HG03378 (cell line): Measurements from ENCODE around the gene XXYLT1.

Experiments used
- ATAC-seq: cut with Tn5 transposase; IDR thresholded peaks from one replicate; pipeline ENCODE4 v1.9.1; 2021; ENCODE audit warnings: mild to moderate bottlenecking, moderate library complexity; ENCODE audit not compliant: unreplicated experiment

XXYLT1 gene

GRCh38 chr3:195036574-195036973, 234.4 kb downstream of the XXYLT1 start:
- no peak for ATAC-seq

- no peak for ATAC-seq
These were observed 234.8 kb downstream of the XXYLT1 start for GRCh38 chr3:195036203-195036505.

DNA sequence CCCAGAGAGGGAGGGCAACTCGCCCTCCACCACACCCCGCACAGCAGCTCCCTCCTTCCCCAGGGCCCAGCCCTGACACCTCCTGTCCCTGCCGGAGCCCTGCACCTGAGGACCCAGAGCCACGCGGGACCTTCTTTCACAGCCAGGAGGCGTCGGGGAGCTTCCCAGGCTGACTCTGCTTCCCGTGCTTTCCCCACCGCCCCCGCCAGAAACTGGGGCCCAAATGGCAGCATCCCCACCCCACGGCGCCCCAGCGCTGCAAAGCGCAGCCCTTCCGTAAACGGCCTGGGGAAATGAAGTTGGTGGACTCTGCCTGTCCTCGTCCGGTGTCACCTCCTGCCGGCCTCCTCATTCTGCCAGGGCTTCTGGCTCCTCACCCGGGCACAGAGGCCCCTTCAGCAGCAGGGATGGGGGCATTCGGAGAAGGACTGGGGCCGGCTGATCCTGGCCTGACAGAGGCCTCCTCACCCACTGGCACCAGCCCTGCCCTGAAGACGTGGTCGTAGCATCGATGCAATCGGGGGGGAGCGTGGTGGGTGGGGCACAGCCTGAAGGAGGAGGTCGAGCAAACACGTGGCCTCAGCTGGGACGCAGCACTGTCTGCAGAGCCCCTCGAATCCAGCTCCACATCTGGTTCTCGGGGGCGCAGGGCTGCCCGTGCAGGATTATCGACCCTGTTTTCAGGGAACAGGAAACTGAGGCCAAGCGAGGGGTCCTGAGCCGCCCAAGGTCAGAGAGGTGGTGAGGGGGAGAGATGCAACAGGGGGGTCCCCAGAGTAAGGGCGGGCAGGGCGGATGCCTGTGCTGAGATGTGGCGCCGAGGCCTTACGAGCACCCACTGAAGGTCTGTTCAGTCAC, 235.4 kb downstream of the XXYLT1 start:
- no peak for ATAC-seq

GRCh38 chr3:195034541-195034940, 236.4 kb downstream of the XXYLT1 start:
- no peak for ATAC-seq

DNA sequence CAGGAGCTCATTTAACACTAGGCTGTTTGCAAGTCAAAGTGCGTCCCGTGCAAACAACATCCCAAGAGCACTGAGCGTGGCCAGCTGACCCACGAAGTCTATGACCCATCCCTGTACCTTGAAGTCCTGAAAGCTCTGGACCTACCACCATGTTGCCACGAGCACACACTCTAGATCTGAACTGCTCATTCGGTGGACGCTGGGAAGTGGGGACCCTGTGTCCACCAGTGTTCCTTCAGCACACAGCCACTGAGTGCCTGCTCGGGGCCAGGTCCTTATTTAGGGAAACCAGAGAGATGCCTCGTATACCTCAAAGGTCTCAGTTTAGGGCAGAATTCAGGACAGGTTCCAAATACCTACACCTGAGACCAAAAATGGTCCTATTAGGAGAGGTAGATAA, 236.9 kb downstream of the XXYLT1 start:
- no peak for ATAC-seq

GRCh38 chr3:195033531-195034091, 237.3 kb downstream of the XXYLT1 start:
- ATAC-seq = no peak

- no peak for ATAC-seq
These were observed 238.0 kb downstream of the XXYLT1 start for GRCh38 chr3:195032955-195033354.

DNA sequence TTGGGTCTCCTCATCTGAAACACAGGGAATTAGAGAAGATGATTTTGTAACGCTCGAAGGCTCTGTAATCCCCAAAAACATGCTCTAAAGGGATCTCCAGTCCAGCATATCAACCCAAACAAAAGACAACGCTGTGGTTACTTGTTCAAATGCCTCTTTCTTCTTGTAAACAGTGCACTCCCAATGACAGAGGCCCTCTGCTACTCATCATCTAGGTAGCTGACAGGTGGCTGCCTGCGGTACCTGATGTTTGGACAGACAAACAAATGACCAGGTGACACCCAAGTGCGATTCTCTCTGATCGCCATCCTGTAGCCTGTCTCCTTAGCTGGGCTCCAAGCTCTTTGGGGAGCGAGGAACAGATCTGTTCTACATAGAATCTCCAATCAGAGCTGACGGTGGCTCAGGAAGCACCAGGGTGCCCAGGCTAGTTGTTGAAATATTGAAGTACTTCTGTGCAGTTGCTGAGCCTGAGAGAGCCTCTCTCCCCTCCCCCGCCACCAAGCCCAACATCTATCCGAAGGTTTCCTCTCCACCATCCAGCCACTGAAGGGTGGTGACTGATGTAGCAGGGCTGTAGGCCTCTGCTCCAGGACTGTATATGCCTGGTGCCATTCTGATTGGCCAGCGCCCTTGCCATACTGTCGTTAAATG, 238.7 kb downstream of the XXYLT1 start:
- no peak for ATAC-seq

GRCh38 chr3:195031574-195032003, 239.4 kb downstream of the XXYLT1 start:
- no peak for ATAC-seq

- no peak for ATAC-seq
These were observed 240.1 kb downstream of the XXYLT1 start for GRCh38 chr3:195030791-195031321.

DNA sequence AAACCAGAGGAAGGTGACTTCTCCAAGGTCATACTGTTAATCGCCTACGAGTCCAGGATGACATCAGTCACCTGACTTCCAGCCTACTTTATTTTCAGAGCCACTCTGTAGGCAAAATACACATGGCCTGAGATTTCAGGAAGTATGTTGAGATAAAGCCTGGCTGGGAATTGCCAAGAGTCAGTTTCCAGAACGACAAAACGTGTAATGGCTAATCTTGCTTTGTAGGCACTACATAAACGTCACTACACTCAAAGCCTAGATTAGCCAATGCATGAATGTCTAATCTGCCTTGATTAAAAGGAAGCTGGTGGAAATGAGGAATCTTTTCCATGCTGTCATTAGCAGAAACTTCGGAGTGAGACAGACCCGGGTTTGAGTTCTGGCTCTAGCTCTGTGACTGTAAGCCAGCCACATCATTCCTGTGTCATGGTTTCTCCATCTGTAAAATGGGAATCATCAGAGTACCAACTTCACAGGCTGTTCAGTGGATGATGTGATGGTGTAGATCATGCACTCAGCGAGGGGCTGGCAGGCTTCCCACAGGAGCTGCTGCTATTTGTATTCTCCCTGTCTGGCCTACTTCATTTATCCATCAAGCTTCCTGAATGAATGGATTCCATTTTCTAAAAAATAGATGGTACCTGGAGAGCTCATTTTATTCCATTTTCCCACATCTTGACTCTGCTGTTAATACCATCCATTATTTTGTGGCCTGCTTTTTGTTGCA, 241.9 kb downstream of the XXYLT1 start:
- no peak for ATAC-seq

DNA sequence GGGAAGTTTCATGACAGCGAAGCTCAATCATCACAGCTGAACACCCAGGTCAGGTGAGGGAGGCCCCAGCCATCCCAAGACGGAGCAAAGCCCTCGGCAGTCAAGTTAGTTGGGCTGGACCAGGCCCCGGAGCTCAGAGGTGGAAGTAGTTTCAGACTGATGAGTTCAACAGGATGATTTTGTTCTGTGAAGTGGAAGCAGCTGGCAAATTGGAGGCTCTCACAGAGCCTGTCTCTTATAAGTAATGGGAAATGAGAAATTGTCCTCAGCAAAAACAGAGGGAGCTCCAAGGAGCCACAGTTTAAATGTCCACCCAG, 245.1 kb downstream of the XXYLT1 start:
- no peak for ATAC-seq

- no peak for ATAC-seq
These were observed 245.7 kb downstream of the XXYLT1 start for GRCh38 chr3:195025056-195025883.

- no peak for ATAC-seq
These were observed 247.0 kb downstream of the XXYLT1 start for GRCh38 chr3:195023989-195024388.

GRCh38 chr3:195023576-195023975, 247.4 kb downstream of the XXYLT1 start:
- ATAC-seq = no peak

DNA sequence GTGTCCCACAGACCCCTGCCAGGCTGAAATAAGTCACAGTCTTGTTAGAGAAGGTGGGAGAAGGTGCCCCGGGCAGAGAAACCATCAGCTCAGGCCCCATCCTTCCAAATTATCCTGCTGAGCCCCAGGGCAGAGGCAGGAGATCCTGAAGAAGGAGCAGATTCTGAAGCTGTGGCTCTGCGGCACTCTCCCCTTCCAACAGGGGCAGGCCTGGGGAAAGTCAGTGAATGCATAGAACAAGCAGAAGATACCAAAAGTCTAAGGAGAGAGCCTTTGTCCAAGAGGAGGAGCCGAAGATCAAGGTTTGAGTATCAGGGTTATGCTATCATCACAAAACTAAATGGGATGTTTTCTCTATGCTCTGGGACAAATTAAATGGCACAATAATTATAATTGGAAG, 249.3 kb downstream of the XXYLT1 start:
- ATAC-seq = no peak

- no peak for ATAC-seq
These were observed 250.0 kb downstream of the XXYLT1 start for GRCh38 chr3:195020921-195021320.

- no peak for ATAC-seq
These were observed 250.8 kb downstream of the XXYLT1 start for GRCh38 chr3:195020185-195020584.

DNA sequence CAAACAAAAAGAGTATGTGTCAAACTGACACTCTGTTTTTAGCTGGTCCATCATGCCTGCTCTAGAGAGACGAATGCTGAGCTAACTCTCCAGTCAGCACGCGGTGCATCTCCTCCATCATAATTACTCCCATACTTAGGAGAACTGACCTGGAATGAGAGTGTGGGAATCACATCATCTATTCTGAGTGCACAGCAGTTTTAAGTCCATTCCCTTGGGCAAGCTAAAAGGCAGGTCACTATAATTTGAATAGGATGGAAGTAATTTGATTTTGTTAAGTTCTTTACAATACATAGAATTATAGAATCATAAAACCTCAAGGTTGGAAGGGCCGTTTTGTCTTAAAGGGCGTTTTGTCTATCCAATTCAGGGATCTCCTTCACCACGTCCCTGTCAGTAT, 251.6 kb downstream of the XXYLT1 start:
- ATAC-seq = no peak
